K562 (cell line): ENCODE results near the gene STAT4. TPM values are rescaled to one million over a fixed set of nuclear protein-coding genes. Genes with fewer than 3 reads are reported as not detected.

Experiments used
- ATAC-seq: fragments of 200-7000 bp; cut with Tn5 transposase; 3 replicates; pipeline ENCODE4 v1.9.1; 2020; ENCODE audit warnings: moderate library complexity
- BruUV-seq: library from RNA; stranded (reverse); fragments of 400-500 nt; replicated peaks from 2 replicates; lab custom pipeline; 2021; lab: Mats Ljungman, UMichigan
- CTCF ChIA-PET: fragments of 300-600 bp; formaldehyde crosslinking; extraction: SDS; loops from one replicate; lab custom pipeline; 2021; ENCODE audit warnings: low intra/inter-chr PET ratio; lab: Yijun Ruan, JAX
- POLR2A ChIA-PET: fragments of 300-600, 350-650 bp; sonication (Branson Sonifier 250); formaldehyde crosslinking; extraction: SDS; loops from one replicate; lab custom pipeline; 2021; ENCODE audit warnings: antibody characterized with exemption, inconsistent platforms; lab: Yijun Ruan, JAX
- DNase-seq, 4 experiments: peaks; one replicate each; pipeline versions ENCODE4 v3.0.0 to v3.0.0-alpha.2; 2011 to 2018; ENCODE audit warnings: low spot score in 3 of 4, mixed read lengths in 3 of 4; ENCODE audit errors: extremely low read depth in 1 of 4
- FAIRE-seq: peaks from 2 replicates; lab custom pipeline; 2011; peaks lifted over from hg19 to GRCh38; lab: Jason Lieb, UNC
- H2AFZ ChIP-seq: 2 replicates; pipeline ENCODE4 v1.6.0; 2011; ENCODE audit warnings: low read depth, low read length, control low read depth, inconsistent platforms
- H3K27ac ChIP-seq: fragments of 200-600 bp; 3 replicates; pipeline ENCODE4 v1.8.0; 2011; ENCODE audit warnings: low read depth, mild to moderate bottlenecking, control low read depth, inconsistent platforms, low read length, moderate library complexity, mixed read lengths; ENCODE audit errors: extremely low read depth
- H3K27me3 ChIP-seq, 2 experiments: fragments of 300-600 bp in 1 of 2; 2 replicates in 1 of 2; 3 replicates in 1 of 2; pipeline versions ENCODE4 v1.6.0 to v1.8.0; 2011; ENCODE audit warnings: inconsistent platforms in 2 of 2, low read length in 2 of 2, mild to moderate bottlenecking in 1 of 2, mixed read lengths in 1 of 2, moderate library complexity in 1 of 2; ENCODE audit not compliant: control insufficient read depth in 2 of 2, insufficient read depth in 2 of 2
- H3K36me3 ChIP-seq: fragments of 300-600 bp; 3 replicates; pipeline ENCODE4 v1.8.0; 2011; ENCODE audit warnings: mild to moderate bottlenecking, low read length, inconsistent platforms; ENCODE audit not compliant: control insufficient read depth, insufficient read depth
- H3K4me1 ChIP-seq, 2 experiments: fragments of 200-600 bp in 1 of 2; replicated peaks in 1 of 2; 2 replicates in 1 of 2; 3 replicates in 1 of 2; pipeline versions ENCODE4 v1.5.1 to v1.8.0; 2011; ENCODE audit warnings: inconsistent platforms in 2 of 2, low read length in 2 of 2, mild to moderate bottlenecking in 1 of 2, mixed read lengths in 1 of 2, moderate library complexity in 1 of 2; ENCODE audit not compliant: control insufficient read depth in 2 of 2, insufficient read depth in 2 of 2
- H3K4me2 ChIP-seq: 2 replicates; pipeline ENCODE4 v1.6.1; 2011; ENCODE audit warnings: low read length, control low read depth, inconsistent platforms, mixed read lengths; ENCODE audit not compliant: insufficient read depth
- H3K4me3 ChIP-seq: fragments of 200-600 bp; sonication (generic), shearing (Covaris generic); 2 replicates; pipeline ENCODE4 v1.5.1; 2016; ENCODE audit warnings: control low read depth, inconsistent platforms
- H3K79me2 ChIP-seq: fragments of 200-600 bp; 3 replicates; pipeline ENCODE4 v1.8.0; 2011; ENCODE audit warnings: low read length, inconsistent platforms; ENCODE audit not compliant: control insufficient read depth, insufficient read depth
- H3K9ac ChIP-seq, 2 experiments: 2 replicates each; pipeline versions ENCODE4 v1.6.0 to v1.6.1; 2011; ENCODE audit warnings: low read depth in 2 of 2, low read length in 2 of 2, control low read depth in 1 of 2, inconsistent platforms in 1 of 2, mild to moderate bottlenecking in 1 of 2, mixed read lengths in 1 of 2; ENCODE audit not compliant: insufficient read depth in 1 of 2
- H3K9me1 ChIP-seq: one replicate; pipeline ENCODE4 v1.6.0; 2011; ENCODE audit warnings: inconsistent platforms, mild to moderate bottlenecking, low read length, moderate library complexity; ENCODE audit not compliant: control insufficient read depth, insufficient read depth
- H3K9me3 ChIP-seq: replicated peaks from 2 replicates; pipeline ENCODE4 v1.5.1; 2011; ENCODE audit warnings: low read depth, low read length, inconsistent platforms; ENCODE audit not compliant: control insufficient read depth, insufficient read depth
- H4K20me1 ChIP-seq: replicated peaks from 2 replicates; pipeline ENCODE4 v1.6.1; 2011; ENCODE audit warnings: low read length, inconsistent platforms, mixed read lengths; ENCODE audit not compliant: control insufficient read depth, insufficient read depth
- GABPB1 ChIP-seq: sonication (generic); formaldehyde crosslinking; IDR thresholded peaks from 2 replicates; pipeline ENCODE4 v1.8.0; 2022; ENCODE audit warnings: mild to moderate bottlenecking, missing genetic modification reagents
- KDM4B ChIP-seq, 2 experiments: fragments of 450-650 bp in 1 of 2; sonication (generic) in 1 of 2; IDR thresholded peaks; 2 replicates each; pipeline ENCODE4 v1.6.1; 2016 to 2017; ENCODE audit warnings: borderline replicate concordance in 2 of 2, antibody characterized with exemption in 1 of 2, low read depth in 1 of 2, mild to moderate bottlenecking in 1 of 2
- RHOXF2B ChIP-seq: fragments of 250-450 bp; sonication (Bioruptor Pico); conservative IDR thresholded peaks from 2 replicates; pipeline ENCODE4 v1.5.1; 2021
- ZBTB43 ChIP-seq: sonication (generic); formaldehyde crosslinking; IDR thresholded peaks from 2 replicates; pipeline ENCODE4 v1.8.0; 2023; ENCODE audit warnings: mild to moderate bottlenecking, missing genetic modification reagents
- ZNF232 ChIP-seq: sonication (generic); formaldehyde crosslinking; IDR thresholded peaks from 2 replicates; pipeline ENCODE4 v1.8.0; 2022; ENCODE audit warnings: mild to moderate bottlenecking, missing genetic modification reagents
- WGBS: fragments of 100-300 bp; shearing (Covaris generic); methylation state at CpG from one replicate; pipeline ENCODE4 v1.1.6; 2016; ENCODE audit warnings: low coverage, mixed read lengths; ENCODE audit not compliant: insufficient coverage; ENCODE audit errors: missing lambda C conversion rate; 5-methylcytosine and 5-hydroxymethylcytosine counted together
- in situ Hi-C: fragments of 300-500 bp; cut with MboI; formaldehyde crosslinking; loops from 4 replicates; pipeline ENCODE4 v1.15.0; 2018; ENCODE audit warnings: inconsistent platforms, mixed read lengths
- intact Hi-C: fragments of 100-400 bp; cut with micrococcal nuclease; formaldehyde crosslinking; loops from 2 replicates; pipeline ENCODE4 v1.14.2; 2022
- polyA plus RNA-seq, 8 experiments: library from polyadenylated mRNA; depleted of rRNA in 4 of 8; stranded (reverse) in 5 of 8; unstranded in 3 of 8; fragments of >200 nt; fragmentation: Nextera tagmentation in 2 of 8; fragmentation: Illumina TruSeq in 1 of 8; extraction: Ambion mirVana in 2 of 8; extraction: Trizol in 1 of 8; gene quantifications; 2 replicates each; pipeline versions ENCODE4 v1.2.1 to v1.2.3, GENCODE V29; 2011 to 2014; ENCODE audit warnings: inconsistent platforms in 1 of 8, missing spikeins in 1 of 8
- total RNA-seq, 7 experiments: library from RNA; depleted of rRNA in 6 of 7; stranded (reverse); fragments of >200 nt in 6 of 7; fragmentation: Illumina TruSeq in 2 of 7; extraction: Trizol in 2 of 7; gene quantifications; 2 replicates each; pipeline versions ENCODE4 v1.2.1 to v1.2.3, GENCODE V29; 2011 to 2021; ENCODE audit warnings: low replicate concordance in 1 of 7

Gene STAT4
- total and polyA plus RNA-seq, 9 of the 15 experiments (the other 6 are each of a cell fraction or from before 2014, with no cell fraction given), result 0.01 to 0.06 (median 0.03) TPM; not detected in 6

DNA sequence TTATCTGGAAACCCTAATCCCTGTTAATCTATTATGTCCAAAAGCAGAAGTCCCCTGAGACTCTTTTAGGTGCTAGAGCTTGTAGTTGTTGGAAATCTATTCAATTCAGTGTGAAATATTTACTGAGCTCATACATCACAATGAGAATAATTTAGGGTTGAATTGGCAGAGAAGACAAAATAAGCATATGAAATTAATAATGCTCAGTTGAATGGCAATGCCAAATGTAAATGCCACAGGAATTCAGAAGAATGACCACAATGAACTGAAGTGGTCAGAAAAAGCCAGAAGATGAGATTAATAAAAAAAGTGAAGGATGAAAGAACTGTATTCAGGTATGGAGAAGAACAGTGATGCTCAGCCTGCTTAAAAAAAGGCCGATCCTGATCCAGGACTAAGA is 8.0 kb upstream of the STAT4 start:
- CTCF ChIA-PET, result no interaction called here
- no peak for ATAC-seq

More for the DNA sequence above, 8.0 kb upstream of the STAT4 start:
- no peak for TF ChIP-seq KDM4B (IDR thresholded peaks at IDR 0.05; ENCODE audit: borderline replicate concordance in 2 of 2, low read depth in 1 of 2)
- TF ChIP-seq RHOXF2B (CRISPR knock-in tag), result no peak
- no peak for TF ChIP-seq ZNF232
- no peak for TF ChIP-seq GABPB1 (CRISPR knock-in tag)
- no peak for TF ChIP-seq ZBTB43 (CRISPR knock-in tag)
- in situ Hi-C loops, result no loop called here
- intact Hi-C loops, result loop anchor here (5.0 kb wide), 1 partner anchor 376 kb away; no protein-coding TSS in a partner anchor
- H3K36me3 ChIP-seq, result no peaks in the 10 kb centered on the region
- no peak overlapping the region for H3K4me3 ChIP-seq
- no peaks in the 10 kb centered on the region for H3K9me1 ChIP-seq
- POLR2A ChIA-PET, result no interaction called here
- FAIRE-seq (no peak), DNase-seq (no peak)
- H3K9ac ChIP-seq, result no peak overlapping the region
- no peak overlapping the region for H3K4me2 ChIP-seq
- H3K9me3 ChIP-seq, result no peaks in the 10 kb centered on the region
- H3K79me2 ChIP-seq, result no peaks in the 10 kb centered on the region
- no peaks in the 10 kb centered on the region for H3K27me3 ChIP-seq
- WGBS, result 0% methylated on average over 1 of the region's 1 CpG
- no TSS peak for BruUV-seq
- no peaks in the 10 kb centered on the region; a peak in 1 of 5 replicates for H3K4me1 ChIP-seq
- no peak overlapping the region for H2AFZ ChIP-seq
- H4K20me1 ChIP-seq, result no peaks in the 10 kb centered on the region
- H3K27ac ChIP-seq, result no peak overlapping the region
